ENCODE data around the gene SMO.
"Not testable (repeated sequence)": the region's sequence is repeated elsewhere in the genome, so short reads cannot be mapped to it uniquely, and the experiment has no call there.

The SMO gene

DNA sequence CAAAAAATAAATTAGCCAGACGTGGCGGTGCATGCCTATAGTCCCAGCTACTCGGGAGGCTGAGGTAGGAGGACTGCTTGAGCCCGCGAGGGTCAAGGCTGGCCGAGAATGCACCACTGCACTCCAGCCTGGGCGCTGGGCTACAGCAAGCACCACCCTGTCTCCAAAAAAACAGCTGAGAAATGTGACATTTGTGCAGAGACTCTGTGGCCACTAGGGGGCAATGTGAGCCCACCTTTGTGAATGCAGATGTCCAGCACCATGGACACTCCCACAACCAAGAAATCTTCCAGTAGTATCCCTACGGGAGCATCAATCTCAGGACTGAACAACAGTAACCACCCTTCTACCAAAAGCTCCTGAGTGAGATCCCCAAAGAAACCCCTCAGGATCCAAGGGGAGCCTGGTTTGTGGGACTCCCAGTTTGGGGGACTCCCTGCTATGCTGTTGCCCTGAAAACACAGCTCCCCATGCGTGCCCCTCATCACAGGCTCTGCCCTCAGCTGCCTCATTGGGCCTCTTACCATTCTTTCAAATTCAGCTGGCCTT is 30.2 kb downstream of the SMO start:
- no peaks in the 10 kb centered on the region for H4K20me1 ChIP-seq (ENCODE audit: low read depth, low read length)
- peak overlapping the region; percentile 11 for H3K4me2 ChIP-seq (ENCODE audit: low read depth, low read length, poor library complexity, severe bottlenecking)
- H3K4me3 ChIP-seq (ENCODE audit: insufficient read depth, low read length, poor library complexity, severe bottlenecking) = no peak overlapping the region
- no peak overlapping the region for H3K27ac ChIP-seq (ENCODE audit: low read depth, low read length)
- TF ChIP-seq EZH2phosphoT487 (conservative IDR thresholded peaks at IDR 0.05; ENCODE audit: low read length) = no peak
- TF ChIP-seq, protein P1, sequence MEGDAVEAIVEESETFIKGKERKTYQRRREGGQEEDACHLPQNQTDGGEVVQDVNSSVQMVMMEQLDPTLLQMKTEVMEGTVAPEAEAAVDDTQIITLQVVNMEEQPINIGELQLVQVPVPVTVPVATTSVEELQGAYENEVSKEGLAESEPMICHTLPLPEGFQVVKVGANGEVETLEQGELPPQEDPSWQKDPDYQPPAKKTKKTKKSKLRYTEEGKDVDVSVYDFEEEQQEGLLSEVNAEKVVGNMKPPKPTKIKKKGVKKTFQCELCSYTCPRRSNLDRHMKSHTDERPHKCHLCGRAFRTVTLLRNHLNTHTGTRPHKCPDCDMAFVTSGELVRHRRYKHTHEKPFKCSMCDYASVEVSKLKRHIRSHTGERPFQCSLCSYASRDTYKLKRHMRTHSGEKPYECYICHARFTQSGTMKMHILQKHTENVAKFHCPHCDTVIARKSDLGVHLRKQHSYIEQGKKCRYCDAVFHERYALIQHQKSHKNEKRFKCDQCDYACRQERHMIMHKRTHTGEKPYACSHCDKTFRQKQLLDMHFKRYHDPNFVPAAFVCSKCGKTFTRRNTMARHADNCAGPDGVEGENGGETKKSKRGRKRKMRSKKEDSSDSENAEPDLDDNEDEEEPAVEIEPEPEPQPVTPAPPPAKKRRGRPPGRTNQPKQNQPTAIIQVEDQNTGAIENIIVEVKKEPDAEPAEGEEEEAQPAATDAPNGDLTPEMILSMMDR (IDR thresholded peaks at IDR 0.05; ENCODE audit: insufficient read depth, low read length, poor library complexity, severe bottlenecking) = peak; percentile 83
- H3K9me3 ChIP-seq (ENCODE audit: insufficient read depth, low read length) = no peaks in the 10 kb centered on the region
- H3F3A ChIP-seq (ENCODE audit: insufficient read depth) = peaks cover 4% of the 10 kb centered on the region; the same call in 1 of the 2 replicates
- no peaks in the 10 kb centered on the region for H3K36me3 ChIP-seq (ENCODE audit: low read length)
- H3K79me2 ChIP-seq (ENCODE audit: insufficient read depth, low read length) = no peaks in the 10 kb centered on the region
- H2AFZ ChIP-seq (ENCODE audit: low read depth, low read length, severe bottlenecking) = no peak overlapping the region
- H3K9me2 ChIP-seq (replicated peaks; ENCODE audit: insufficient read depth, low read length) = no peaks in the 10 kb centered on the region
- H3K27me3 ChIP-seq (ENCODE audit: low read length) = no peaks in the 10 kb centered on the region
- H3K9ac ChIP-seq (ENCODE audit: low read length) = no peak overlapping the region

DNA sequence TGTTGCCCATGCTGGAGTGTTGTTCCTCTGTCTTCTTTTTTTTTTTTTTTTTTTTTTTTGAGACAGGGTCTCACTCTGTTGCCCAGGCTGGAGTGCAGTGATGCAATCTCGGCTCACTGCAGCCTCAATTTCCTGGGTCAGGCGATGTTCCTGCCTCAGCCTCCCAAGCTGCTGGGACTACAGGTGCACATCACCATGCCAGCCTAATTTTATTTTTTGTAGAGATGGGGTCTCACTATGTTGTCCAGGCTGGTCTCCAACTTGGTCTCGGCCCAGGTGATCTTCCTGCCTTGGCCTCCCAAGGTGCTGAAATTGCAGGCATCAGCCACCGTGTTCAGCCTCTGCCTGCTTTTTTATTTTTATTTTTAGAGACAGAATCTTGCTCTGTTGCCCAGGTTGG is 30.7 kb downstream of the SMO start:
- not testable (repeated sequence) for H2AFZ ChIP-seq (ENCODE audit: low read depth, low read length, severe bottlenecking); H3K27ac ChIP-seq (ENCODE audit: low read depth, low read length); H3K9me3 ChIP-seq (ENCODE audit: insufficient read depth, low read length); H3K4me3 ChIP-seq (ENCODE audit: insufficient read depth, low read length, poor library complexity, severe bottlenecking); H4K20me1 ChIP-seq (ENCODE audit: low read depth, low read length); H3K79me2 ChIP-seq (ENCODE audit: insufficient read depth, low read length); H3K9ac ChIP-seq (ENCODE audit: low read length); H3K27me3 ChIP-seq (ENCODE audit: low read length); H3K36me3 ChIP-seq (ENCODE audit: low read length); H3K4me2 ChIP-seq (ENCODE audit: low read depth, low read length, poor library complexity, severe bottlenecking); H3F3A ChIP-seq (ENCODE audit: insufficient read depth); H3K9me2 ChIP-seq (replicated peaks; ENCODE audit: insufficient read depth, low read length)

DNA sequence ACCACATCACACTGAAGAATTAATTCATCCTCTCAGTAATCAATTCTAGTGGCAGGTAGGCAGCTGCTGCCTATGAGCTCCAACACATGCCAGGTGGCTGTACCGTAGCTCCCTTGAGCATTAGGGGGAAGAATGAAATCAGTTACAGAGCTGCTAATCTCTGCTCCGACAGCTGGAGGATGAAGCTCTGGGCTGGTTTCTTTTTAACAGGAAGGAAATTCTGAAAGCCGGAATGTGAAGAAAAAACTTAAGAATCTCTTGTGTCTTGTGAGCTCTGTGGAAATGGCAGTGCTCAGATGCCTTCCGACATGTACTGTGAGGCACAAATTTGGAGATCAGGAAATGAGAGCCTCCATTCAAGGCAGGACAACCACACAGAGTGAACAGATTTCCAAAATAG is 33.6 kb downstream of the SMO start:
- TF ChIP-seq, protein P1 (IDR thresholded peaks at IDR 0.05; ENCODE audit: insufficient read depth, low read length, poor library complexity, severe bottlenecking) = no peak
- TF ChIP-seq EZH2phosphoT487 (conservative IDR thresholded peaks at IDR 0.05; ENCODE audit: low read length) = no peak
- Histone ChIP-seq H3K9ac (ENCODE audit: low read length) (no peak overlapping the region), H4K20me1 (ENCODE audit: low read depth, low read length) (no peaks in the 10 kb centered on the region), H3F3A (ENCODE audit: insufficient read depth) (peaks cover 10% of the 10 kb centered on the region), H3K4me2 (ENCODE audit: low read depth, low read length, poor library complexity, severe bottlenecking) (no peak overlapping the region), H3K27ac (ENCODE audit: low read depth, low read length) (no peak overlapping the region), H3K9me3 (ENCODE audit: insufficient read depth, low read length) (no peaks in the 10 kb centered on the region), H3K27me3 (ENCODE audit: low read length) (no peaks in the 10 kb centered on the region), H3K9me2 (replicated peaks; ENCODE audit: insufficient read depth, low read length) (no peaks in the 10 kb centered on the region), H3K79me2 (ENCODE audit: insufficient read depth, low read length) (no peaks in the 10 kb centered on the region), H3K36me3 (ENCODE audit: low read length) (no peaks in the 10 kb centered on the region), H3K4me3 (ENCODE audit: insufficient read depth, low read length, poor library complexity, severe bottlenecking) (no peak overlapping the region), H2AFZ (ENCODE audit: low read depth, low read length, severe bottlenecking) (no peak overlapping the region)

DNA sequence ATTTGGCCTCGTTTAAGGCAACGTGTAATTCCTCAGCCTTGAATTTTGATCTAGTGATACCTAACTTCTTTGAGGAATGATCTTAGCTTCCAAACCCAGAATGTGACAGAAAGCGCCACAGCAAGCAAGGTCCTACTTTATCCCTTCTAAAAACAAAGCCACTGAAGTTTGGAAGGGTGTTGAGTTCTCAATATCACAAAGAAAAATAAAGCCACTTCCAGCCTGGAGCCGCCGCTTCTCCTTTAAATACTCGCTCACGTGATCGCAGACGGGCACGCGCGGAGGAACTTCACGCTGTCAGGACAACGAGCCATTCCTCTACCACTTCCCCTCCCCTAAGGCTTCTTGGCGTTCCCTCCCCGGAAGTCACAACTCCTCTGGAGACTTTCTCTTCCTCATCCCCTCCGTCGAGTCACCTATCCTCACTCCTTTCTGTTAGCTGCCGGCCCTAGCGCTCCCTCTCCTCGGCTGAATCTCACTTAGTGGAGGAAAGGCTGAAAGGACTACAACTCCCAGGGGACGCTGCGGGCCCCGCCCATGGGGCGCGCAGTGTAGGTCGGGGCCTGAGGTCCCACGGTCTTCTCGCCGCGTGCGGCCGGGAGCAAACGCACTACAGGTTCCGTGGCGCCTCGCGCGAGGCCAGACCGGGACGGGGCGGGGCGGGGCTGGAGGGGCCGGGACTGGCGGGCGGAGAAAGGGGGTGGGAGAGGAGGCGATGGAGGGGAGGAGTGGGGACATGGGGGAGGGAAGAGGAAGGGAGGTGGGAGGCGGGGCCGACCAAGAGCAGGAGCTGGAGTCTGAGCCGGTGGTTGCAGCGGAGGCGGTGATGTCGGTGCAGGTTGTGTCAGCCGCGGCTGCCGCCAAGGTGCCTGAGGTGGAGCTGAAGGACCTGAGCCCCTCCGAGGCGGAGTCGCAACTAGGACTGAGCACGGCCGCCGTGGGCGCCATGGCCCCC is 36.1 kb downstream of the SMO start, which contains the start of gene AHCYL2:
AHCYL2 (plus strand) TSS at position 780 of the 955 bp plus-strand sequence.
- peak within 1 kb of the TSS; percentile 96 for H2AFZ ChIP-seq (ENCODE audit: low read depth, low read length, severe bottlenecking)
- peak within 1 kb of the TSS; percentile 48 for H3K27ac ChIP-seq (ENCODE audit: low read depth, low read length)
- no peaks in the 10 kb centered on the region for H3K79me2 ChIP-seq (ENCODE audit: insufficient read depth, low read length)
- peak within 1 kb of the TSS; percentile 84 for H3K4me2 ChIP-seq (ENCODE audit: low read depth, low read length, poor library complexity, severe bottlenecking)
- H3K9ac ChIP-seq (ENCODE audit: low read length) = peak within 1 kb of the TSS; percentile 73
- peak within 1 kb of the TSS; percentile 84 for H3K4me3 ChIP-seq (ENCODE audit: insufficient read depth, low read length, poor library complexity, severe bottlenecking)
- H3K9me3 ChIP-seq (ENCODE audit: insufficient read depth, low read length) = no peaks in the 10 kb centered on the region
- H4K20me1 ChIP-seq (ENCODE audit: low read depth, low read length) = no peaks in the 10 kb centered on the region
- H3F3A ChIP-seq (ENCODE audit: insufficient read depth) = peaks cover 10% of the 10 kb centered on the region
- no peaks in the 10 kb centered on the region for H3K36me3 ChIP-seq (ENCODE audit: low read length)
- H3K9me2 ChIP-seq (replicated peaks; ENCODE audit: insufficient read depth, low read length) = no peaks in the 10 kb centered on the region
- no peaks in the 10 kb centered on the region for H3K27me3 ChIP-seq (ENCODE audit: low read length)
- TF ChIP-seq, protein P1 (IDR thresholded peaks at IDR 0.05; ENCODE audit: insufficient read depth, low read length, poor library complexity, severe bottlenecking) = no peak
- no peak for TF ChIP-seq EZH2phosphoT487 (conservative IDR thresholded peaks at IDR 0.05; ENCODE audit: low read length)

Data from SU-DHL-6 (cell line).